Endothelial cell of umbilical vein (primary cell): Measurements from ENCODE around the gene TPRG1L.

Experiments
- EZH2 ChIP-seq: IDR thresholded peaks from 2 replicates; pipeline ENCODE4 v1.6.1; 2012; ENCODE audit warnings: borderline replicate concordance, low read depth, mild to moderate bottlenecking, moderate library complexity, low read length, inconsistent platforms; ENCODE audit not compliant: severe bottlenecking
- FOS ChIP-seq: IDR thresholded peaks from 2 replicates; pipeline ENCODE4 v1.6.1; 2011; ENCODE audit warnings: mild to moderate bottlenecking, low read length, moderate library complexity, borderline replicate concordance; ENCODE audit not compliant: insufficient read depth
- JUN ChIP-seq: IDR thresholded peaks from 2 replicates; pipeline ENCODE4 v1.6.1; 2011; ENCODE audit warnings: borderline replicate concordance, low read depth; ENCODE audit not compliant: insufficient read length, insufficient read depth
- MYC ChIP-seq: IDR thresholded peaks from one replicate; pipeline ENCODE4 v1.6.1; 2011; ENCODE audit warnings: mild to moderate bottlenecking, low read depth, low read length
- POLR2A ChIP-seq: IDR thresholded peaks from 2 replicates; pipeline ENCODE4 v1.6.1; 2012; ENCODE audit warnings: low read depth, mild to moderate bottlenecking, control low read depth, low read length
- POLR2AphosphoS5 ChIP-seq: IDR thresholded peaks from 2 replicates; pipeline ENCODE4 v1.6.1; 2012; ENCODE audit warnings: low read depth, mild to moderate bottlenecking, control low read depth, low read length, moderate library complexity; ENCODE audit not compliant: insufficient read depth
- TF ChIP-seq, protein P1 (sequence below), 2 donors: IDR thresholded peaks; 1 replicate in 1 of 2; 2 replicates in 1 of 2; pipeline ENCODE4 v1.5.1; 2011; ENCODE audit warnings: low read length in 2 of 2, mild to moderate bottlenecking in 2 of 2, moderate library complexity in 2 of 2, control low read depth in 1 of 2, inconsistent platforms in 1 of 2, low read depth in 1 of 2; ENCODE audit not compliant: insufficient read depth in 1 of 2; ENCODE audit errors: extremely low read depth in 1 of 2
- TF ChIP-seq, protein P2 (sequence below): IDR thresholded peaks from 2 replicates; pipeline ENCODE4 v1.6.1; 2011; ENCODE audit not compliant: insufficient read depth, insufficient read length

DNA sequence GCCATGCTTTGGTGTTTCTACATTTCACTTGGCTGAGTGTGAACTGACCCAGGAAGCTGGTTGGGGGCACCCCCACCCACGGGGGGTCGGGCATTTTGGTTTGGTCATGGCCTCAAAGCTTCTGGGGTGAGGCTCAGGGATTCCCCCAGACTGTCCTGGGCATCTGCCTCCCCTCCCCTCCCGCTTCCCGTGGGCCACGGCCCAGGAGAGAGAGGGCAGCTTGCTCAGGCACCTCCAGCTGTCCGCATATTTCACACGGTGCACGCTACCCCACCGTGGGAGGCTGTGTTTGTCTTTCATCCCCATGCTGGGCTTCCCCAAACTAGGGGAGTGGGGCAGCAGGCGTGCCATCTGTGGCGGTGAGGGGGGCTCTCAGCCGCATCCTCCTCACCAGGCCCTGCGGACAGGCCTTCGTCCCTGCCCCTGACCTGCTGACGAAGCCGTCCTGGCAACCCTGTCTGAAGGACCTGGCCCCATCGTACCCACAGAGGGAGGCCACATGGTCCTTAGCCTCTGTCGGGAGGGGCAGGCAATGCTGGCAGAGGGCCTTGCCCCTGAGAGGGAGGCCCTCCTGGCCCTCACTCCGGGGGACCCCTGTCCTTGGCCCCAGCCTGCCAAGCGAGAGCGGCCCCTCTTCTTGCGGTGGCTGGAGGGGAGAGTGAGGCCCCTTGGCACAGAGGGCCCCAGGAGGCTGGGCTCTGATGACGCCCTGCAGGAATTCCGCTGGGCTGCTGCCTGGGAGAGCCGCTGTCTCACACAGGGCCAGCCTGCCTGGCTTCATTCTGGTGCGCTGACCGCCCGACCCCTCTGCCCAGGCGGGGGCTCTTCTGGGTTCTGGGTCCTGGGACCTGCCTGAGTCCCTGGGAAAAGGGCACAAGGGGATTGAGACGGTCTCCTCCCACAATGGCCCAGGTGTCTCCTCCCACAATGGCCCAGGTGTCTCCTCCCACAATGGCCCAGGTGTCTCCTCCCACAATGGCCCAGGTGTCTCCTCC, 49.6 kb downstream of the TPRG1L start:
- TF ChIP-seq POLR2A, result no peak
- TF ChIP-seq, protein P1, sequence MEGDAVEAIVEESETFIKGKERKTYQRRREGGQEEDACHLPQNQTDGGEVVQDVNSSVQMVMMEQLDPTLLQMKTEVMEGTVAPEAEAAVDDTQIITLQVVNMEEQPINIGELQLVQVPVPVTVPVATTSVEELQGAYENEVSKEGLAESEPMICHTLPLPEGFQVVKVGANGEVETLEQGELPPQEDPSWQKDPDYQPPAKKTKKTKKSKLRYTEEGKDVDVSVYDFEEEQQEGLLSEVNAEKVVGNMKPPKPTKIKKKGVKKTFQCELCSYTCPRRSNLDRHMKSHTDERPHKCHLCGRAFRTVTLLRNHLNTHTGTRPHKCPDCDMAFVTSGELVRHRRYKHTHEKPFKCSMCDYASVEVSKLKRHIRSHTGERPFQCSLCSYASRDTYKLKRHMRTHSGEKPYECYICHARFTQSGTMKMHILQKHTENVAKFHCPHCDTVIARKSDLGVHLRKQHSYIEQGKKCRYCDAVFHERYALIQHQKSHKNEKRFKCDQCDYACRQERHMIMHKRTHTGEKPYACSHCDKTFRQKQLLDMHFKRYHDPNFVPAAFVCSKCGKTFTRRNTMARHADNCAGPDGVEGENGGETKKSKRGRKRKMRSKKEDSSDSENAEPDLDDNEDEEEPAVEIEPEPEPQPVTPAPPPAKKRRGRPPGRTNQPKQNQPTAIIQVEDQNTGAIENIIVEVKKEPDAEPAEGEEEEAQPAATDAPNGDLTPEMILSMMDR (IDR thresholded peaks at IDR 0.05; ENCODE audit: extremely low read depth in 1 of 2, insufficient read depth in 1 of 2, low read depth in 1 of 2, low read length in 2 of 2), result no peak
- TF ChIP-seq JUN, result no peak
- no peak for TF ChIP-seq EZH2
- TF ChIP-seq POLR2AphosphoS5, result no peak
- TF ChIP-seq, protein P2, sequence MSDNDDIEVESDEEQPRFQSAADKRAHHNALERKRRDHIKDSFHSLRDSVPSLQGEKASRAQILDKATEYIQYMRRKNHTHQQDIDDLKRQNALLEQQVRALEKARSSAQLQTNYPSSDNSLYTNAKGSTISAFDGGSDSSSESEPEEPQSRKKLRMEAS, result no peak
- TF ChIP-seq FOS, result no peak
- no peak for TF ChIP-seq MYC
